Suprapubic skin (tissue), 4 donors: ENCODE results near the gene DEPDC5.

Experiments
- CTCF ChIP-seq, 2 donors: fragments of 200-600 bp in 1 of 2; fragments of 450-650 bp in 1 of 2; sonication (generic) in 1 of 2; IDR thresholded peaks; one replicate each; pipeline ENCODE4 v1.5.1; 2016 to 2019; ENCODE audit warnings: antibody characterized with exemption in 2 of 2, mild to moderate bottlenecking in 1 of 2, moderate library complexity in 1 of 2
- POLR2A ChIP-seq, 2 donors: fragments of 450-650 bp; IDR thresholded peaks; one replicate each; pipeline ENCODE4 v1.6.1; 2017; ENCODE audit warnings: antibody characterized with exemption in 2 of 2, mild to moderate bottlenecking in 2 of 2, moderate library complexity in 2 of 2
- POLR2AphosphoS5 ChIP-seq, 3 donors: sonication (generic); formaldehyde crosslinking; IDR thresholded peaks; one replicate each; pipeline ENCODE4 v1.6.1; 2017; ENCODE audit warnings: antibody characterized with exemption in 3 of 3

GRCh38 chr22:31742682-31743081 lies 11.1 kb upstream of the DEPDC5 start:
- TF ChIP-seq CTCF (IDR thresholded peaks at IDR 0.05) (no peak), POLR2A (IDR thresholded peaks at IDR 0.05) (no peak), POLR2AphosphoS5 (IDR thresholded peaks at IDR 0.05) (no peak)
